GM18951 (cell line): ENCODE results near the gene SZT2.

Source experiments
- POLR2A ChIP-seq: IDR thresholded peaks from 4 replicates; pipeline ENCODE4 v1.6.1; 2011; ENCODE audit warnings: mild to moderate bottlenecking; ENCODE audit not compliant: insufficient read length, insufficient read depth; ENCODE audit errors: extremely low read depth
- in situ Hi-C: fragments of 300-500 bp; cut with MboI; formaldehyde crosslinking; loops from one replicate; pipeline ENCODE4 v1.12.0; 2022; ENCODE audit warnings: low sequenced_read_pairs, mixed read lengths, inconsistent platforms; ENCODE audit not compliant: unreplicated experiment

The SZT2 gene

DNA sequence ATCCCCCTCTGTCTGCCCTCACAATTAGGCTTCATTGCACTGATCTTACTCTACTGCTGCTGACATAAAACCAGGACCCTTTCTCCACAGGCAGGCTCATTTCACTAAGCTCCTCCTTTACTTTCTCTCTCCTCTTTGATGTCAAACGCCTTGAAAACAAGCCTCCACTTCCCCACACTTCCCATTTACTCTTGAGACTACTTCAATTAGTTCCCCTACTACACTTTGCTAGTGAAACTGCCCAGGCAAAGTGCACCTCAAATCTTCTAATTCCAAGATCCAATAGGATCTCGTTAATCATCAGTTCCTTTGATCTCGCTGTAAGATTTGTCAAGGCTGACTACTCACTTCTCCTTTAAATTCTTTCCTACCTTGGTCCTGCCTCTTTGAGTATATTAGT, 36.8 kb upstream of the SZT2 start:
- in situ Hi-C loops: loop anchor here (10.0 kb wide), 1 partner anchor 118 kb away; no protein-coding TSS in a partner anchor
- no peak for TF ChIP-seq POLR2A

DNA sequence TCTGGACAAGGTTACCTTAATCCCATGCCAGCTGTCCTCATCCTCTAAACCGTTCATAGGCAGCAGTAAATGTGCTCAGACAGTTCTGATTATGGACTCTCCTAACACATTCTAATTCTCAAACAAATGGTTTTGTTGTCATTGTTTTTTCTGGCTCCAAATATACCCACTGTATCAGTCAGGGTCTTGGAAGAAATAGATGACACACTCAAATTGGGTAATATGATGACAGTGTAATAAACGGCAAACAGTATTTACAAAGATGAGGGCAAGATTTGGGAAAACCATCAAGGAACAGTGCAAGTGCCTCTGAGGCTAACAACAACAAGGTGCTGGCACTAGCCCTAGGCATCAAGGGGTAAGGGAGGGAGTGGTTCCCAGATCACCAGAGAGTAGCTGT, 35.2 kb upstream of the SZT2 start:
- TF ChIP-seq POLR2A: no peak
- in situ Hi-C loops: loop anchor here (10.0 kb wide), 1 partner anchor 120 kb away; no protein-coding TSS in a partner anchor

DNA sequence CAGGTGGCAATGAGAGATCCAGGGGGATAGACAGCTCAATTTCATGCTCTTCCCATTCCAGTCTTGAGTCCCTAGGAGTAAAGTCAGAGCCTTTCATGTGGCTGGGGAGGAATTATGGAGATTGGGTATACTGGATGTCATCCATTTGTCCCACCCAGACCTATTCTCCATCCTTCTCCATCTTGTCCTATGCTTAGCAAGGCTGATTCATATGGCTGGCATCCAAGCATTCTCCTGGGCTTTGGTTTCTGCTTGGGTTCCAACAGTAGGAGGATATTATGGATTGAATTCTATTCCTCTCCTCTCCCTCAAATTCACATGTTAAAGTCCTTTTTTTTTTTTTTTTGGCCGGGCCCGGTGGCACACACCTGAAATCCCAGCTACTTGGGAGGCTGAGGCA, 34.8 kb upstream of the SZT2 start:
- in situ Hi-C loops: loop anchor here (10.0 kb wide), 1 partner anchor 120 kb away; no protein-coding TSS in a partner anchor

DNA sequence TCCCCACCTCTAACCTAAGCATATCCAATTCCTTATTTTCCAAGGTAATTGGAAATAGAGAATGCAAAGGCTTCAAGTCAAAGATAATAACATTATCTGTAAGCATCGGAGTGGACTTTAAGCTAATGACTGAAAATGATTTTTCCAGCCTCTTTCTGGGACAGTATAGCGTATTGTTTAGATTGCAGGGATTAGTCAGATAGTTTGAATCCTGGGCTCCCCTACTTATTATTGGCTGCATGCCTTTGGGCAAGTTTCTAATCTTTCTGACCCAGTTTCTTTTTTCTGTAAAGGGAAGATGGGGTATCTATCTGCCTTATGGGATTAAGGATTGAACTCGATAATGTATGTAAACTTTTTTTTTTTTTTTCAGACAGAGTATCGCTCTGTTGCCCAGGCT, 32.4 kb upstream of the SZT2 start:
- no peak for TF ChIP-seq POLR2A
- in situ Hi-C loops: loop anchor here (10.0 kb wide), 1 partner anchor 122 kb away; no protein-coding TSS in a partner anchor

More for the DNA sequence above, 34.8 kb upstream of the SZT2 start:
- no peak for TF ChIP-seq POLR2A

DNA sequence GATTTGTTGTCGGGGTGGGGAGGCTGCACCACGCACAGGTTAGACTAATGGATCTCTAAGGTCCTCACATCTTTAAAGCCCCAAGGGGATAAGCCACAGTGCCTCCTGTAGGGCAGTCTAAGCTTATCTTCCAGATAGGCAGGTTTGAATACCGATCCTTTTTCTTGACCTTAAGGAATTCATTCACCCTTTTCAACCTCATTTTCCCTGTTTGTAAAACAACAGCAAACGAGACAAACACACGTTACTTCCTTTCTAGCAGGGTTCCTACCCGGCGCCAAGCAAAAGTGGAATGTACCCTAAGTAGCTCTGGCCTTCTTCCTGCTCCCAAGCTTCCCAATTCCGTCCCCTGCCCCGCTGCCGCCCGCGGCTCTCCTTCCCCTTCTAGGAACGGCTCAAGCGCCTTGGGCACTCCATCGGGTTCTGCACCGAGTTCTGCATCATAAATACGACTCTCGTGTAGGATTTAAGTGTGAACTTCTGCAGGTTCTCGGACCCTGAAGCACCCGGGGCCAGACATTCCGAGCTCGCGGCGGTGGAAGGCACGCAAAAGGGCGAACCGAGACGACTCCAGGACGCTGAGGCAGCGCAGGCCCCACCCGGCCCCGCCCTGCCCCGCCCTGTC, 31.5 kb upstream of the SZT2 start:
- in situ Hi-C loops: loop anchor here (10.0 kb wide), 1 partner anchor 123 kb away; no protein-coding TSS in a partner anchor
- peak; percentile 77 for TF ChIP-seq POLR2A

DNA sequence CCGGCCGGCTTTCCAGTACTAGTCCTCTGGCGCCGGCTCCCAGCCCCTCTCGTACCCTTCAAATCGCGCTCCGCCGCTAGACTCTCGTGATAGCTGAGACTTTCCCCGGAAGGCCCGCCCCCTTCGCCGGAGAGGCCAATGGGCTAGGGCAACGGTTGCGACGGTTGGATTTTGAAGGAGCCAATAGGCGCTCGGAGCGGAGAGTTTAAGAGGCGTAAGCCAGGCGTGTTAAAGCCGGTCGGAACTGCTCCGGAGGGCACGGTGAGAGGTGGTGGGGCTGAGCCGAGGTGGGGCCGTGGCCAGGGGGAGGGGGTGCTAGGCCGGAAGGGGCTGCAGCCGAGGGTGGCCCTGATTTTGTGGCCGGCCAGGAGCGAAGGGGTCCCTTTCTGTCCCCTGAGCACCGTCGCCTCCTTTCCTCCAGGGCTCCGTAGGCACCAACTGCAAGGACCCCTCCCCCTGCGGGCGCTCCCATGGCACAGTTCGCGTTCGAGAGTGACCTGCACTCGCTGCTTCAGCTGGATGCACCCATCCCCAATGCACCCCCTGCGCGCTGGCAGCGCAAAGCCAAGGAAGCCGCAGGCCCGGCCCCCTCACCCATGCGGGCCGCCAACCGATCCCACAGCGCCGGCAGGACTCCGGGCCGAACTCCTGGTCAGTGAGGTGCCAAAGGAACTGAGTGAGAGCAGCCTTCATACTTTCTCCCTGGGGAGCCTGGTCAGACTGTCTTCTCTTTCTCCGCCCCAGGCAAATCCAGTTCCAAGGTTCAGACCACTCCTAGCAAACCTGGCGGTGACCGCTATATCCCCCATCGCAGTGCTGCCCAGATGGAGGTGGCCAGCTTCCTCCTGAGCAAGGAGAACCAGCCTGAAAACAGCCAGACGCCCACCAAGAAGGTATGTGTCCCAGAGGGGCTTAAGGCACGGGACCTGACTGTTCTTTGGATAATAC, 30.7 kb upstream of the SZT2 start, which contains the start of gene CDC20:
Gene CDC20 (plus strand): TSS at position 236 of the 948 bp plus-strand sequence. CDS start 235 bp downstream, at position 471.
- in situ Hi-C loops: loop anchor here (10.0 kb wide), 1 partner anchor 124 kb away; no protein-coding TSS in a partner anchor

DNA sequence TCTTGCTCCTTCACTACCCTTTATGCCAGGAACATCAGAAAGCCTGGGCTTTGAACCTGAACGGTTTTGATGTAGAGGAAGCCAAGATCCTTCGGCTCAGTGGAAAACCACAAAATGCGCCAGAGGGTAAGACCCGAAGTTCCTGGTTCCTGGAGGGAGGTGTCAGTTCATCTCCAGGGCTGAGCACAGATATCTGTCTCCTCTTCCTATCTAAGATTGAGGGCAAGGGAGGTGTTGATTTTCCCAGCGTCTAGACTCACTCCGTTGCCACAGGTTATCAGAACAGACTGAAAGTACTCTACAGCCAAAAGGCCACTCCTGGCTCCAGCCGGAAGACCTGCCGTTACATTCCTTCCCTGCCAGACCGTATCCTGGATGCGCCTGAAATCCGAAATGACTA, 30.0 kb upstream of the SZT2 start:
- no peak for TF ChIP-seq POLR2A
- in situ Hi-C loops: loop anchor here (10.0 kb wide), 1 partner anchor 125 kb away; no protein-coding TSS in a partner anchor

More for the DNA sequence above, 30.7 kb upstream of the SZT2 start, which contains the start of gene CDC20:
- TF ChIP-seq POLR2A: peak; percentile 78

DNA sequence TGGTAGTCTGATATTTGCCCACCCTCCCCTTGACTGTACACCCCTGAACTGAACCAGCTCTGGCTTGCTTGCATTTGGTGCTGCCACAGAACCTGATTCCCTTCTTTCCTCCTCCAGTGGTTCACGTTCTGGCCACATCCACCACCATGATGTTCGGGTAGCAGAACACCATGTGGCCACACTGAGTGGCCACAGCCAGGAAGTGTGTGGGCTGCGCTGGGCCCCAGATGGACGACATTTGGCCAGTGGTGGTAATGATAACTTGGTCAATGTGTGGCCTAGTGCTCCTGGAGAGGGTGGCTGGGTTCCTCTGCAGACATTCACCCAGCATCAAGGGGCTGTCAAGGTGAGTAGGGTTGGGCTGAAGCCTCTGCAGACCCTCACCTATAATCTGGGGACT, 29.1 kb upstream of the SZT2 start:
- TF ChIP-seq POLR2A: peak; percentile 6
- in situ Hi-C loops: no loop called here

DNA sequence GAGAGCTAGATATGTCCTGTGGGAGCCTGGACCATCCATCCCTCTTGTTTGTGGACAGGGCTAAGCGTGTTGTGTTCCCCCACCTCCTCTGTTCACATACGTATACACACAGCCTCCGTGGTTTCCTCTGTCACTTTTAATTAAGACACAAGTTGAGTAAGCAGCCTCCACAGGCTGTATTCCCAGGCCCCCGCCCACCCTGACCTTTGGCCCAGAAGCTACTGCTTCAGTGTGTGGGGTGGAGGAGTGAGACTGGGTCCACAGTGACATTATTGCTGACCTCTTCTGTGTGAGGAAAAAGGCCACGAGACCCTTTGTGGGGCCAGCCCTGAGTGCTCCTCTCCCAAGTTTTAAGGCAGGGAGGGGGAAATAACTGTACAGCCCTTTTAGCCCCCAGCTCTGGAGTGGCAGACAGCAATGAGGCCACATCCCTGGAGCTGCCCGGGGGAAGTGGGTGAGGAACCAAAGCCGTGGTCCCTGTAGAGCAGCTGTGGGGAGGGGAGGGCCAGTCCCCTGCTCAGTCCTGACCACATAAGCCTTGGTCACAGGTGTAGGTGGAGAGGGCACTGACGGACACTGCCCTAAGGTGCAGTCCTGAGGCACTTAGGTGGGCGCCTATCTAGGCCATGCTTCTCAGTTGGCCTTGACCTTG, 26.3 kb upstream of the SZT2 start:
- peak; percentile 23 for TF ChIP-seq POLR2A
- in situ Hi-C loops: no loop called here

DNA sequence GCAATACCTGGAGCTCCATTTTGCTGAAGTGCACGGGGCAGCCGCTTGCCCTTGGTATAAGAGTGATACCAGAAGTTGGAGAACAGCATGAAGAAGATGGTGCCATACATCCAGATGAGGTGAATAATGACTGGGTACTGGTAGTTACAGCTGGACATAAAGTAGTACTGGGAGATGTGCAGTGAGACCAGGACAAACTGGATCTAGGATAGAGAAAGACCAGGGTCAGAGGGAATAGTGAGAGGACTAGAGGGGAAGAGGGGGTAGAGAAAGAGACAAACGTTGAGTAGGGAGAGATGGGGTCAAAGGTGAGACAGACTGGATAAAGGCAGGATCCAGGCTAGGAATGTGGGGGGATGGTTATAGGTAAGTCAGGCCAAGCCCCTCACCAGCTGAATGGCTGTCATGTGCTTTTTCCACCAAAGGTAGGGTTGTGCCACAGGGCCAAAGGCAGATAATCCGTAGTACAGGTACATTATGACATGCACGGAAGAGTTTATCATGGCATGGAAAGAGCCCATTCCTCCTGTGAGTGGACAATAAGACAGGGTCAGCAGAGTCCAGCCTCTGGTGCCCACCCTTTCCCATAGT, 25.7 kb upstream of the SZT2 start:
- in situ Hi-C loops: no loop called here
- no peak for TF ChIP-seq POLR2A

DNA sequence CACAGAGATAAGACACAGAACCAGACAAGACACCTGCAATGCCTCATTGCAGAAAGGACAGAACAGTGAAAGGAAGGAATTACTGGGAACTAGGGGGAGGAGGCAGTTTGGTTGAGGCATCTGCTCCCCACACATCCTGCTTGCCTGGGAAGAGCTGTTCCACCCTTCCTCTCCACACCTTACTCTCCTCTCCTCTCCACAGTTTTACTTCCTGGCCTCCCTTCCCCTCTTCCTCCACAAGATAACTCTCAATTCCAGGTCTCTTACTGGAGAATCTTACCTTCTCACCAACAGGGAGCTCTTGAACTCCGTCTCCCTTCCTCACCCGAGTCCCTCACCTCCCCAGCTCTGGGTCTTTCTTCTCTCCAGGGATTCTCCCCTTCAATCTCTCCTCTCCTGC, 24.0 kb upstream of the SZT2 start:
- in situ Hi-C loops: no loop called here
- no peak for TF ChIP-seq POLR2A

DNA sequence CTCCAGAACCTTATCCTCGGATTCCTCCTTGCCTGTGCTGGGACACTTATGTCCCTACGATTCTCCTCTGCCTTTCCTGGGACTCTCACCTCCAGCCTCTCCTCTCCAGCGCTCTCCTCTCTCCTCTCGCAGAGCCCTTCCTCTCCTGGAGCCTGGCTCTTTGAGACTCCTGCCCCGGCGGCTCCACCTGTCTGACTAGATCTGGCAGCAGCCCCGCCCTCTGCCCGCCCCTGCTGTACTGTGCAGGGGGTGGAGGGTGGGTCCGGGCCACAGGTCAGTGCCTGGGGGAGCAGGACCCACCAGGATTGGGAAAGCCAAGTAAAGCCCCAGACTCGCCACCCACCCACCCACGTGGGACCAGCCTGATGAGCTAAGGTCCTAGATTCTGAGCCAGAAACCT, 23.5 kb upstream of the SZT2 start:
- in situ Hi-C loops: no loop called here
- no peak for TF ChIP-seq POLR2A
